Dermis microvascular lymphatic vessel endothelial cell (primary cell): ENCODE data around the gene GDF11. TPM values are rescaled to one million over a fixed set of nuclear protein-coding genes. Genes with fewer than 3 reads are reported as not detected.
A peak's percentile ranks its signal among the peaks of the same experiment; 100 is the strongest.
"Not testable (repeated sequence)": the region's sequence is repeated elsewhere in the genome, so short reads cannot be mapped to it uniquely, and the experiment has no call there.

ENCODE experiments used
- DNase-seq, 2 donors: peaks; one replicate each; pipeline versions ENCODE4 v3.0.0 to v3.0.0-alpha.2; 2010; ENCODE audit warnings: low read depth in 2 of 2
- total RNA-seq: library from RNA; depleted of rRNA; stranded (reverse); fragments of >200 nt; gene quantifications from 2 replicates; pipeline ENCODE4 v1.2.1, GENCODE V29; 2014

GDF11 gene
- total RNA-seq, 1 donor from 2014 or later: 1.3 TPM

DNA sequence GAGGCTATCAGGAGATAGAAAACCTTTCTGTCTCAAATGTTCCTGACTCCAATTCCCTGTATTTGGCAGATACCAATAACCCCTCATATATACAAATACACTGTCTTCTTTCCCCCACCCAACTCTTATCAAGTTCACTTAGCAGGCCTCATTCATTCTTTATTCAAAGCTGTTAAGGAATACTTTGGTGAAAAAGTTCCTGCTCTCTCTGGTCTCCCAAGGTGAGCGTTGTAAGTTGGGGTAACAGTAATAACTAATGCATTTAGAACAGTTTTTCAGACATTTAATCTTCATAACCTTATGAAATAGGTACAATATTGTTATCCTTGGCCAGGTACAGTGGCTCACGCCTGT is 3.9 kb upstream of the GDF11 start:
- DNase-seq: no peak

DNA sequence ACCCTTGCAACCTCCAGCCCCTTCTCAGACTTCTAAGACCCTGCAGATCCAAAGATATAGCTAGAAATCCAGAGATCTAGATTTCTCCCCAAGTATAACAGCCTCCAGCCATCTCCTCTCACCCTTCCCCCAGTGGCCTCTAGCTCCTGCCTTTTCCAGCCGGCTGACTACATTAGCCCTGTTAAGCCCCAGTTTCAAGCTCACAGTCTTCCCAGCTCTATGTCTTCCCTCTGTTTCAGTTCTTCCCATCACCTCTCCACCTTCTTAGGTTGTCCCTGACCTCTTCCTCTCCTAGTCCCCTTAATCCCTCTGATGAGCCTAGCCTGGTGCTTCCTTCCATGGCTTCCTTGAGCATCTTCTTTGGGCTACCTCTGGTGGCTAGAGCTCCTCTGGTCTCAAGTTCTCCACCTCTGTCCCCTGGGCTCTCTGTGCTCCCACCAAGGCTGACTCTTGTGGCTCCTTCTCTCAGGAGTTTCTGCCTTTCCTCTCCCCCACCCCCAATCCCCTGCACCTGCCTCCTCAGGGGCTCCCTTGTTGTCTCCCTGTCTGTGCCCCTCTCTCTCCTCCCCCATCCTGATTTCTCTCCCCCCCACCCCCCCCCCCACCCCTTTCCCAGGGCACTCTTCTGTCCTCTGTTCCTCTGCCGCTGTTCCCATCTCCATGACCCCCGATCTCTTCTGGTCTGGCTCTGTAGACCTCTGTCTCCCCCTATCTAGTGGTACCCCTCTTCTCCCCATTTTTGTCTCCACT is 816 bp upstream of the GDF11 start:
- no peak for DNase-seq

DNA sequence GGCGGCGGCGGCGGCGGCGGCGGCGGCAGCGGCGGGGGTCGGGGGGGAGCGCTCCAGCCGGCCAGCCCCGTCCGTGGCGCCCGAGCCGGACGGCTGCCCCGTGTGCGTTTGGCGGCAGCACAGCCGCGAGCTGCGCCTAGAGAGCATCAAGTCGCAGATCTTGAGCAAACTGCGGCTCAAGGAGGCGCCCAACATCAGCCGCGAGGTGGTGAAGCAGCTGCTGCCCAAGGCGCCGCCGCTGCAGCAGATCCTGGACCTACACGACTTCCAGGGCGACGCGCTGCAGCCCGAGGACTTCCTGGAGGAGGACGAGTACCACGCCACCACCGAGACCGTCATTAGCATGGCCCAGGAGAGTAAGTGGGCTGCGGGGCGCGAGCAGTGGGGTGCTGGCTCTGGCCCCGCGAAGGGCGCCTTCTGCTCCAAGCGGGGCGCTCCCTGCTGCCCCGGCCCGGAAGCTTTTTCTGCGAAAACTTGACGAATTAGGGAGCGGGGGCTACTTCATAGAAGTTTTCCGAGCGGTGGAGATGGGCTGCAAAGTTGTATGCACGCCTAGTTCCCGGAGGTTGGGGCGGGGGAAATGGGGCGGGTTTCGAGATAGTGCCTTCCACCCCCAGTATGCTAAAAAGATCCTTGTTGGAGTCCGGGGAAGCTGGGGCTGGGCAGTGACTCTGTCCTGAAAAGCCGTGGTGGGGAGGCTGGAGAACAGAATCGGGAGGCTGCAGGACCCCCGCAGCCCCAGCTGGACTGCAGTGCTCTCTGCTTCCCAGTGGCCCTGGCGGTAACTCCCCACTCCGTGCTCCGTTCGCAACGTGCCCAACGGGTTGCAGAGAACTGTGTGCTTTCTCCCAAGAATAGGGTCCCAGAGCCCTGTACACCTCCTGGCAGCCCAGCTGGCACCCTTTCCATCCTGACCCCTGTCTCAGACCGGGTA is 751 bp downstream of the GDF11 start:
- DNase-seq: peak in 1 of 2 donors; percentile 60

DNA sequence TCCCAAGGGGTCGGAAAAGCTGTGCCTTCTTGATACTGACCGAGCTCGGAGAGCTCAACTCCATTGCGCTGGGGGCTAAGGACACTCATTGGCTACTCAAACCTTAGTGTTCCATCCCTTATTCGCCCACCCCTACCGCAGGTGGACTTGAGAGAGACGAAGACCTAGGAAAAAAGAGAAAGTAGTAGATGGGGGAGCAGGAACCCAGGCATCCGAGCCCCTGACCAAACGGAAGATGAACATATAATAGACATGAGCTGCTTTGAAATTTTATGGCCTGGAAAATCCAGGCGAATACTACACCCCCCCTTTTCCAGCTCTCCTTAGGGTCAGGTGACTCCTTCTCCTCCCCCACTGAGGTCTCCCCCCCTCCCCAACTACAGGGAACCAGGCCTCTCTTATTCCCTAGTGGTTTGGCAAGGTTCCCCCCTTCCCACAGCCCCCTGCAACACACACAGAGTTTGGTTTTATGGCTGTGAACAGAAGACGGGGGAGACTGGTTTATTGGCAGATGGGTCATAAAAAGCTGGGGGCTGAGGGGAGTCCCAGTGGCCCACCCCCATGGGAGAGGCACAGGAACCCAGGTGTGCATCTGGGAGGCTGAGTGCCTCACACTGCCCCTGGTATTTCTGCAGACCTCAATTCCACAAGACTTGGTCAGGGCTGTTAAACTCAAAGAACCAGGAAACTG is 1.6 kb downstream of the GDF11 start:
- no peak for DNase-seq

DNA sequence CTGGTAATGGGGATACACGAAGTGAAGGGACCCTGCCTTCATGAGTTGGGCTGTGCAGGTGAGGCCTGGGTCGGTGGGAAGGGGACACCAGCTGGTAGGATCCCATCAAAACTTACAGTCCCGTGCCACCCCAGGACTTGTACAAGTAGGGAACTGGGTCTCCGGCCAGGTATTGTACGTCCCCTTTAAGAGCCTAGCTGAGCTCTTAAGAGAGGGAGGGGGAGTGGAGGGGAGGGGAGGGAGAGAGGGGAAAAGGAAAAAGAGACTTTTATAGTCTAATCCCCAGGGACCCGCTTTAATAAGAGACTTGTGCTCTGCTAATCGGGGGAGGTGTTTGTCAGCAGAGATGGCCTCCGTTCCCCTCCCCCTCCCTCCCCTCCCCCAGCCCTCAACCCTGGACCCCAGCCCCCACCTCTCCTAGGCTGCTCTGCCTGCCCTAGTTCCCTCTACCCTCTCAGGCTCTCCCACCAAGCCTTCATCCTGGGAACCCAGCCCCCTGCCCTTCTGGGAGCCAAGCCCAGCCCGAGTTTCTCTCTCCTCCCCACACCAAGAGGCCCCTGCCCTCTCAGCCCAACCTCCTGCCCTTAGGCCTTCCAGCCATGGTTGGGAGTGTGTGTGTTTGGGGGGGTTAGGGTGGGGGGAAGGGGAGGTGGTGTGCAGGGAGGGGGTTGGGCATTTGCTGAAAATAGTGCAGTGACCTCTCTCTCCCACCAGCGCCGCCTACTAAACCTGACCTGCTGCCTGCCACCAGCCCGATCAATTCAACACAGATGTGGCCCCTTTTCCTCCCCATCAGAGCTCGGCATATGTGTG is 2.6 kb downstream of the GDF11 start:
- DNase-seq: no peak

DNA sequence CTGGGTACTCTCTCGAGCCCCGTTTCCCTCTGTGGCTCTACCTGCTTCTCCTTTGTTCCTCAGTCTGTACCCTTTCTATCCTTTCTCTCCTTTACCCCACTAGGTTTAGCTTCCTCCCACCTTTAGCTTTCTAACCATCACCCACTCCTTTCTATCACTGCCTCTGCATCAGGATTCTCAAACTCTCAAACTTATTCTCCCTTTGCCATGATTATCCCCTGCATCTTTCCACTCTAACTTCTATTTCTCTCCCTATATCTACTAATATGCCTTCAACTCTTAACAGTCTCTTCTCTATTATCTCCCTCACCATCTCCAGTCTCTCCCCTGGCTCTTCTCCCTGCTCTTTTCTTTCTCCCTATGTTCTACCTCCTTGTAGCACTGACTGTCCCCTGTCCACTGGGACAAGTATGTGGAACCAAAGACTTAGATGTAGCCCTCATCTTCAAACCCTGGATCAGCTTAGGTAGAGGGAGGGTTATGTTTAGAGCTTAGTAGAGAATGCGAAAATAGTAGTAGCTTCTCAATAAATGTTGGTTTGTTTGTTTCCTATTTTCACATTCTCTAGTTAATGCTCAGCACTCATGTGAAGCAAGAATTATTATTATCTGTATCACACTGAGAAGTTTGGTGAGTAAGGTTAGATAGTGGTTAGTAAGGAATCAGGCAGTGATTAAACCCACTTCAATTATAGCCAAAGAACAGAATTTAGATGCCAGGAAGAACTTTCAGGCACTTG is 3.4 kb downstream of the GDF11 start:
- no peak for DNase-seq

DNA sequence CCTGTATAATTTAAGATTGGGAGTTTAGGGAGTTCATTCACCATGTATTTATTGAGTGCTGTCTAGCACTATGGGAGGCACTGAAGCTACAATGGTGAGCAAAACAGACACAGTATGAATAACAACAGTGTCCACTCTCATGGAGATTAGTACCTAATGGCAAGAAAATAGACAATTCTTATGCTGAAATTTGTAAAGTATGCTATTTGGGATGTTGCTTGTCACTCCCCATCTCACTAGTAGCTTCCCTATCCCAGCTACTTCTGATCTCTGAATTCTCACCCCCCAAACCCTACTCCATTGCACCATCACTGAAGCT is 4.0 kb downstream of the GDF11 start:
- no peak for DNase-seq

DNA sequence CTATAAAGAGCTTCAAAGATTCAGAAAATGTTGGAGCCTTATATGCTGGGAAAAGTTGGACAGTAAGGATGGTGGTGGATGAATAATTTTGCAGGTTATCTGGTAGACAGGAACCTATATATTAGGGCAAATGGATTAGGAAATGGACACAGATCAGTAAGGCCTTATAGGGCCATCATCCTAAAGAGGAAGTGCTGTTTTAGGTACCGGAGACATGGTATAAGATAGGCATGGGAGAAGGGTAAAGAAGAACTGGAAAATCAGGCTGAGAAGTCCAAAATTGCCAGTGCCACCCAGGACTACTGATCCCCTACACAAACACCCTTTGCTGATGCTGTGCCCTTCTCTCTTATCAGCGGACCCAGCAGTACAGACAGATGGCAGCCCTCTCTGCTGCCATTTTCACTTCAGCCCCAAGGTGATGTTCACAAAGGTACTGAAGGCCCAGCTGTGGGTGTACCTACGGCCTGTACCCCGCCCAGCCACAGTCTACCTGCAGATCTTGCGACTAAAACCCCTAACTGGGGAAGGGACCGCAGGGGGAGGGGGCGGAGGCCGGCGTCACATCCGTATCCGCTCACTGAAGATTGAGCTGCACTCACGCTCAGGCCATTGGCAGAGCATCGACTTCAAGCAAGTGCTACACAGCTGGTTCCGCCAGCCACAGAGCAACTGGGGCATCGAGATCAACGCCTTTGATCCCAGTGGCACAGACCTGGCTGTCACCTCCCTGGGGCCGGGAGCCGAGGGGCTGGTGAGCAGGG is 5.5 kb downstream of the GDF11 start:
- DNase-seq: no peak

DNA sequence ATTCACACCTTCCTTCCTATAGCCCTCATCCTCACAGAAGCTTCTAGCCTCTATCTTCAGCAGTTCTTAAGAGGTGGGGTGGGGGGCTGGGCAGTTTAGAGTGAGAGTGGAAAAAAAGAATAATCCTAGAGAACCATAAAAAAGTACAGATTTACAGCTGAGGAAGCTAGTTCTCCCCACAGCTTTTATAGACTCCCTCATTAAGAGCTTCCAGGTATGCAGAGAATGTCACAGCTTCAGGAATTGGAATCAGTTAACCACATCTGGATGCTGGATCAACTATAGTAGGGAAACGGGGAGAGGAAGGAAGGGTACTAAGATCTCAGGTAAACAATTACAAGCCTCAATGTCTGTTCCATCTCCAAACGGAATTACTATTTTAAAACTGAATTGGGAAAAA is 12.3 kb downstream of the GDF11 start:
- no peak for DNase-seq

DNA sequence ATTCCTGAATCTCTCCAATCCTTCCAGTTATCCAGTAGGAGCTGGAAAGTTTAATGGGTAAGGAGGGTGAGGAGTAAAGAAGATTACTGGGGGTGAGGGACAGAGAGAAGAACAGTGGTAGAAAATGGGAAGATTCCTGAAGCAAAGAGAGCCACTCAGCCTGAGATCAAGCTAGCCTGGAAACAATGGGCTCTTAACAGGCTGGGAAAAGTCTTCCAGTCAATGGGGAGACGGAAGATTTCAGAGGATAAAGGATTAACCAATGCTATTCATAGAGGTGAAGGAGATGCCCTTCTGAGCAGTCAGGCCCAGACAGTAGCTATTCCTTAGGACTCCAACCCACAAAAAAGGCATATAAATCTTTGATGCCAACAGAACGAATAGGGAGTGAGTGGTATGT is 14.8 kb downstream of the GDF11 start:
- DNase-seq: no peak

DNA sequence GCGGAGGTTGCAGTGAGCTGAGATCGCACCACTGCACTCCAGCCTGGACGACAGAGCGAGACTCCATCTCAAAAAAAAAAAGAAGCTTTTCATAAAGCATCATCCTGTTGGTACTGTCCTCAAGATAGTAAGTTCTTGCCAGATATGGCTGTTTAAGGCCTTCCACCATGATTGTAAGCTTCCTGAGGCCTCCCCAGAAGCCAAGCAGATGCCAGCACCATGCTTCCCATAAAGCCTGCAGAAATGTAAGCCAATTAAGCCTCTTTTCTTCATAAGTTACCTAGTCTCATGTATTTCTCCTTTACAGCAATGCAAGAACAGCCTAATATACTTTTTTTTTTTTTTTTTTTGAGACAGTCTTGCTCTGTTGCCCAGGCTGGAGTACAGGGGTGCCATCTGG is 15.7 kb downstream of the GDF11 start:
- not testable (repeated sequence) for DNase-seq

DNA sequence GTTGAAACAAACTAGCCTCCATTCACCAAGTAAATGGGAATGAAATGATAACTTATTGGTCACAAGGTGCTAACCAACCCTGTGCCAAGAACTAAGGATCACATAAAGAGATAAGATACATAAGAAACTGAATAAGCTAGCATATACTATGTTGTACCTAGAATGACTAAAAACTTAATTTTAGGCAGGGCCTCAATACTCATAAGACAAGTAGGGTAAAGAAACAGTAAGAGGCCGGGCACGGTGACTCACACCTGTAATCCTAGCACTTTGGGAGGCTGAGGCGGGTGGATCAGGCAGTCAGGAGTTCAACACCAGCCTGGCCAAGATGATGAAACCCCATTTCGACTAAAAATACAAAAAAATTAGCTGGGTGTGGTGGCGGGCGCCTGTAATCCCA is 17.7 kb downstream of the GDF11 start:
- no peak for DNase-seq

DNA sequence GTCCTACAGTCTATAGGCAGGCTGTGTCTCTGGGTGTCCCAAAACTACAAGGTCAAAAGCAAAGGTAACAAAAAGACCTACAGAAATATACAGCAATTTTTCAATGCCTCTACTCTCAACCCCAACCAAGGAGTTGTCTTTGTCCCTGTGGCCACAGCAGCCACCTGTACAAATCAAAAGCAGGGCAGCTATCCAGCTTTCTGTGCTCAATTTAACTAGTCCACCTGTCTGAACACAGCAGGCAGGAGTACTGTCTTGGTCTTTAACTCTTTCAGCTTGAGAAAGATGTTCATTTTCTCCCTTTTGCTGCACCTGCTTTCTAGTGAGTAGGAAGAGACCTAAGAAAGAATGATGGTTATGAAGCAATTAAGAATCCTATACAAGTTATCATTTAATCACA is 19.7 kb downstream of the GDF11 start:
- DNase-seq: no peak

DNA sequence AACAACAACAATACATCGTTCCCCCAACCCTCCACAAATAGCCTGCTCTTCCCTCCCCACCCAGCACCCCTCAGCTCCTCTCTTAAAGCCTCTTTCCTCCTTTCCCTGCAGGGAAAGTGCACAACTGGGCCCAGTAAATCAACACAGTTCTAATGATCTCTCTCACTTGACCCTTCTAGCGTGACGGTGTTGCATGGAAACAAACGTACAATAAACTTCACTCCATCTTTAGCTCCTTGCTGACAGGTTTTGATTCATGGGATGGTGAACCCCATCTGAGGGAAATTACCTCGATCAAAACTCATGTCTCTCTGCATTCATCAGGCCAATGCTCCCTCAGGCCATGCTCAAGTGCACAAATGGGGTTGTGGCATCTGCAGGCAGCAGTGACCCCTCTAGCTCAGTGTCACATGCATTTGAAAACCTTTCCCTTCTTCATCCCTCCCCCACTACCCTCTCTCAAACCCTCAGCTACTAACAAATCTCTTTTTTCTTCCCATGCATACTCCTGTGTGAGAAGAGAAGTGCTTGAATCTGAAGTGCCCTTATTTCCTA is 22.9 kb downstream of the GDF11 start:
- no peak for DNase-seq

DNA sequence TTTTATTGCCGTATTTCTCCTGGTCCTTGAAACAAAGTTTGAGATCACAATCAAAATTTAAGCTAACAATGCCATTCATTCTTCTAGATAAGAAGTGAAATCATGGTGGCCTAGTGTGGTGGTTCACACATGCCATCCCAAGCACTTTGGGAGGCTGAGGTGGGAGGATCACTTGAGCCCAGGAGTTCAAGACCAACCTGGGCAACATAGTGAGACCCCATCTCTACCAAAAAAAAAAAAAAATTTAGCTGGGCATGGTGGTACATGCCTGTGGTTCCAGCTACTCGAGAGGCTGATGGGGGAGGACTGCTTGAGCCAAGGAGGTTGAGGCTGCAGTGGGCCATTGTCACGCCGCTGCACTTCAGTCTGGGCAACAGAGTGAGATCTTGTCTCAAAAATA is 24.2 kb downstream of the GDF11 start:
- no peak for DNase-seq

DNA sequence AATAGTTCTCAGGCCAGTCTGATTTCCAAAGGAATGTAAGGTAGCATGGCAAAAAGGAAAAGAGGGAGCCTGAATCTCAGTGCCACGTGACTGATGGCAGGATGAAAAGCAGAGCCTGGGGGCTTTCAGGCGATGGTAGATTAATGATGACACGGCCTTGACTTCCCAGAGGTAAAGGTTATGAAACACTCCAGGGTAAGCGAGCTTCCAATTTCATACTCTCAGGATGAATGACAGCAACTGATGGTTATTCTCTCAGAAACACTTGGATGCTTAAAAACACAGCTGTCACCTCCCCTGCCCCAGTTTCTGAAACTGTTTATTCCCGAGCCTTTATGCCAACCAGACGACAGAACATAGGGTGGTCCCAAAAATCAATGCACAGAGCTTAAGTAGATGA is 28.8 kb downstream of the GDF11 start:
- DNase-seq: no peak

DNA sequence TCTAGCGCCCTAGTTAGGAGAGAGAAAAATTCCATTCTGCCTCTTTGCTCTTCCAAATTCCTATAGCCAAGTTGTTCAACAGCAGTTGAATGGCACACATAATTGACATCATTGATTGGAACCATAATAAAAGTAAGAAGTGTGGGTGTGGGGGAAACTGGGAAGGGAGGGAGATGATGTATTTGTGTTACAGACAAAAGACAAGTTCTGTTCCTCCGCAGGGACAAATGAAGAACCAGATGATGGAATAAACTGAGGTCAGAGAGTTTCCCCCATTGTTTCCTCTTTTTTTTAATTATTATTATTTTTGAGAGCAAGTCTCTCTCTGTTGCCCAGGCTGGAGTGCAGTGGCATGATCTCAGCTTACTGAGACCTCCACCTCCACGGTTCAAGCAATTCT is 34.9 kb downstream of the GDF11 start:
- DNase-seq: no peak

DNA sequence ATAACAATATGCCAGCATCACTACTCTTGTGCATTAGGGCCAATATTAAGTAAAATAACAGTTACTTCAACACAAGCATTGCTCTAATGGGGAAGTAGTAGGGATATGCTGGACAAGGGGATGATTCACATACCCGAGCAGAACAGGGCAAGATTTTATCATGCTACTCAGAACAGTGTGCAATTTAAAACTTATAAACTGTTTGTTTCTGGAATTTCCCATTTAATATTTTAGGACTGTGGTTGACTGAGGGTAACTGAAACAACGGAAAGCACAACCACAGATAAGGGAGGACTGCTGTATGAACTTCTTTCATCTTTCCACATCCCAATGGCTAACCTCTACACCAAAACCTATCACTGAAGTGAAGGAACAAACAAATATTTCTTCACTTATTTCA is 37.8 kb downstream of the GDF11 start:
- DNase-seq: no peak

DNA sequence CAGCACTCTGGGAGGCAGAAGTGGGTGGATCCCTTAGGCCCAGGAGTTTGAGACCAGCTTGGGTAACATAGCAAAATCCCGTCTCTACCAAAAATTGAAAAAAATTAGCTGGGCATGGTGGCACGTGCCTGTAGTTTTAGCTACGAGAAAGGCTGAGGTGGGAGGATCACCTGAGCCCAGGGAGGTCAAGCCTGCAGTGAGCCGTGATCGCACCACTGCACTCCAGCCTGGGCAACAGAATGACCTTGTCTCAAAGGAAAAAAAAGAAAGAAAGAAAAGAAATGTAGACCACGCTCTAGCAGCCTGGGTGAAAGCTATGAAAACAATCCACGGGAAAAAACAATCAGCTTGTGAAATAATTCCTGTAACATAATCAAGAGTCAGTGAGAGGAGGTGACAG is 45.6 kb downstream of the GDF11 start:
- DNase-seq: no peak

DNA sequence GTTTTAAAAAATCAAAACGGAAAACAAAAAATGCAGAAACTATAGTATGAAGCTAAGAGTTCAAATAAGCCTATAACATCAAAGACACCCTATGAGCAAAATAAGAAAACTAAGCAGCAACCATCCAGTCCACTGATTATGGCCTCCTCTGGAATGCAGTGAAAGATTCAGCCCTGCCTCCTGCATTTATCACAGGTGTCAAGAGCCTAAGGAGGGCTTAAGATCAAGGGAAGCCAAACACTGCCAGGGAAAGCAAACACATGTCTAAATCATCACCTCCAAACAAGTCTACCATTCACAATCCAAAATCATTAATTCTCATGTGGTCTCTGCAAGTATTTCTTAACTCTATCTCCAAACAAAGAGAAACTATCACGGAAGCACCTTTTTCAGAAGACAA is 46.2 kb downstream of the GDF11 start:
- no peak for DNase-seq
